AG09319 (cell line): ENCODE measurements around the gene XYLT1.

ENCODE experiments used
- DNase-seq: peaks from one replicate; pipeline ENCODE4 v3.0.0-alpha.2; 2010; ENCODE audit warnings: low read depth; ENCODE audit errors: extremely low read depth
- TF ChIP-seq, protein P1 (sequence below): IDR thresholded peaks from 2 replicates; pipeline ENCODE4 v1.5.1; 2011; ENCODE audit warnings: low read depth, mild to moderate bottlenecking, inconsistent platforms, low read length, moderate library complexity

XYLT1 gene

DNA sequence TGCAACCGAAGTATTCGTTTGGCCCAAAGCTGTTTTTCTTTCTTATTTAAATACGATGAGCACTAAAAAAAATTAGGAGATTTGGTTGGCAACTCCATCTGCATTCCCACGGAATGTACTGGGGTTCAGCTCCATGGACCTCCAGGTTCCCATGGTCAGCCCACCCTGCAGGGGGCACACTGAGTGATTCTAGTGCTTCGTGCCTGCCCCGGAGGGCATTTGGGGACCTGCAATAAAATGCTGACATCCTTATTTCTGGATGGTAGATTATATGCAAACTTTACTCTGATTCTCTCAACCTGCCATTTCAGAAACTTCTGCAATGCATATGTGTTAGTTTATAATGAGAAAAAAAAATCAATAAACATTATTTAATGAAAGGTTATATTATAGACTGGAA is 339.4 kb downstream of the XYLT1 start:
- TF ChIP-seq, protein P1, sequence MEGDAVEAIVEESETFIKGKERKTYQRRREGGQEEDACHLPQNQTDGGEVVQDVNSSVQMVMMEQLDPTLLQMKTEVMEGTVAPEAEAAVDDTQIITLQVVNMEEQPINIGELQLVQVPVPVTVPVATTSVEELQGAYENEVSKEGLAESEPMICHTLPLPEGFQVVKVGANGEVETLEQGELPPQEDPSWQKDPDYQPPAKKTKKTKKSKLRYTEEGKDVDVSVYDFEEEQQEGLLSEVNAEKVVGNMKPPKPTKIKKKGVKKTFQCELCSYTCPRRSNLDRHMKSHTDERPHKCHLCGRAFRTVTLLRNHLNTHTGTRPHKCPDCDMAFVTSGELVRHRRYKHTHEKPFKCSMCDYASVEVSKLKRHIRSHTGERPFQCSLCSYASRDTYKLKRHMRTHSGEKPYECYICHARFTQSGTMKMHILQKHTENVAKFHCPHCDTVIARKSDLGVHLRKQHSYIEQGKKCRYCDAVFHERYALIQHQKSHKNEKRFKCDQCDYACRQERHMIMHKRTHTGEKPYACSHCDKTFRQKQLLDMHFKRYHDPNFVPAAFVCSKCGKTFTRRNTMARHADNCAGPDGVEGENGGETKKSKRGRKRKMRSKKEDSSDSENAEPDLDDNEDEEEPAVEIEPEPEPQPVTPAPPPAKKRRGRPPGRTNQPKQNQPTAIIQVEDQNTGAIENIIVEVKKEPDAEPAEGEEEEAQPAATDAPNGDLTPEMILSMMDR: peak; percentile 4; the same call in 1 of the 2 replicates
- no peak for DNase-seq

DNA sequence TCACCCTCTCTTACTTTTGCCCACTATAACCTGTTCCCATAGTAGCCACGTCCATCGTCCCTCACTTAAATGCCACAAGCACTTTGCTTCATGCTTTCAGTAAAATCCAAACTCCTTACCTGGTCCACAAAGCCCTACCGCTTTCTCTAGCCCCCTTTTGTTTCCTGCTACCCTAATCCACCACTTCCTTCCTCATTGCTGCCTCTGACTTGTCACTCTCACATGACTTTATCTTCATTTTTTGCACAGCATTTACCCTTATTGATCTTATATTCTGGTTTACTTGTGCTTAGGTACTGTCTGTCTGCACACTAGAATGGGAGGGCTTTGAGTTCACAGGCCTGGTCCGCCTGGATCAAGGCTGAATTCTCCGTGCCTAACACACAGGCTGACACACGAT is 340.0 kb downstream of the XYLT1 start:
- TF ChIP-seq, protein P1: no peak
- DNase-seq: no peak

DNA sequence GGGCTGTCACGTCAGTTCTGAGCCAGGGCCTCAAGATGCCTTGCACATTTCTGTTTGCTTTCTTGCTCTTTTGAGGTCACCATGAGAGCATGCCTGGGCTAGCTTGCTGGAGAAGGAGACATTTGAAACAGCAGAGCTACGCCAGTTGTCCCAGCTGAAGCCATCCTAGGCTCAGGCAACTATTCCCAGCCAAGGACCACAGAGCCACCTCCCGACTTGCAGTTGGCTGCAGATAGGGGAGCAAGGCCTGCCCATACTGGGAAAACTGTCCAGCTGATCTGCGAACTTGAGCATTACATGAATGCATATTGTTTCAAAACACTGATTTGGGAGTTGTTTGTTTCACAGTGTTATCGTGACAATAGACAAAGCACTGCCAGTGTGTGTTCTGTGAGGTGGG is 340.8 kb downstream of the XYLT1 start:
- no peak for DNase-seq
- TF ChIP-seq, protein P1: no peak

DNA sequence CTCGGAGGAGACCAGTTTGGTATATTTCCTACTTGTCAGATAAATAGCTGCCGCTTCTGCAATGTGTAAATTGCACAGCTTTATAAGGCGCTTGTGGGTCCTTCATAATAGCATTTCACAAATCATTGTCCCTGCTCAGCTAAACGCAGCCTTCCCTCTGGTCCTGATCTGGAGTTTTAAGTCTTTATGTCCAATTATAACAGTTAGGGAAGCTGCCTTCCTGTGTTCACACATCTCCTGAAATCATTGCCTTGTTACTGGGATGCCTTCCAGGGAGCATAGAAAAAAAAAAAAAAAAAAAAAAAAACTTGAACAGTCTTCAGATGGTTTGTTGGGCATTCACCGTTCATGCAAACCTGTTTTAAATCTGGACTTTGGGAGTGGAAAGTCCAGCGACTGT is 342.0 kb downstream of the XYLT1 start:
- no peak for DNase-seq
- TF ChIP-seq, protein P1: no peak

DNA sequence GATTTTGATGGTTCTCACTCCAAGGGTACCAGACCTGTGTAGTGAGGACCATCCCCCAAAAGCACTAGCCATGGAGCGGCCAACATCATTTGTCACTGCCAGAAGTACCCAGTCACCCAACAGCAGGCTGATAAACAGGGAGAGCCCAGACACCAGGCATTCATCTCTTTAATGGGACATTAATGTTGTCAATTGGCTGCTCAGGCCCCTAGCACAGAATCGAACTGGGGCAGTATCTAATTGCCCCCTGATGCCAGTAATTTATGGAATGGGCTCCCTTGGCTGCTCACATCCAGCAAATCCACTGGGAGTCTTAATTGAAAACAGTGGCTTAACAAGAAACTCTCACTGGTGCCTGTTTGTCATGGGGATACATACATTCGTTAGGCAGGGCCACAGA is 344.6 kb downstream of the XYLT1 start:
- TF ChIP-seq, protein P1: no peak
- no peak for DNase-seq

DNA sequence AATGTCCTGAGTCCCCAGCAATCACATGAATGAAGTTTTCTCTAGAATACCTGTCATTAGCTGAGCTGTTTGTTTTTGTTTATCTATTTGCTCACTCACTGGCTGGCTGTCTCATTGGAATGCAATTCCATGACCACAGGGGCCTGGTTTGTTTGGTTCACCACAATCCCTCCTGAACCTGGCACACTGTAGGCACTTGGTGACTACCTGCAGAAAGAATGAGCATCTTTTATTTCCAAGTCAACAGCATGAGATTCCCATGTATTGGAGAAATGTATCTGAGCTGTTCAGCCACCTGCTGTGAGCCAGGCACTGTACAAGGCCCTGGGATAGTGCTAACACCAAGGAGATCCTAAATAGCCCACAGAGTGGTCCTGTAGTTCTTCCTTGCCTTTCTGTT is 345.1 kb downstream of the XYLT1 start:
- DNase-seq: no peak
- TF ChIP-seq, protein P1: no peak

DNA sequence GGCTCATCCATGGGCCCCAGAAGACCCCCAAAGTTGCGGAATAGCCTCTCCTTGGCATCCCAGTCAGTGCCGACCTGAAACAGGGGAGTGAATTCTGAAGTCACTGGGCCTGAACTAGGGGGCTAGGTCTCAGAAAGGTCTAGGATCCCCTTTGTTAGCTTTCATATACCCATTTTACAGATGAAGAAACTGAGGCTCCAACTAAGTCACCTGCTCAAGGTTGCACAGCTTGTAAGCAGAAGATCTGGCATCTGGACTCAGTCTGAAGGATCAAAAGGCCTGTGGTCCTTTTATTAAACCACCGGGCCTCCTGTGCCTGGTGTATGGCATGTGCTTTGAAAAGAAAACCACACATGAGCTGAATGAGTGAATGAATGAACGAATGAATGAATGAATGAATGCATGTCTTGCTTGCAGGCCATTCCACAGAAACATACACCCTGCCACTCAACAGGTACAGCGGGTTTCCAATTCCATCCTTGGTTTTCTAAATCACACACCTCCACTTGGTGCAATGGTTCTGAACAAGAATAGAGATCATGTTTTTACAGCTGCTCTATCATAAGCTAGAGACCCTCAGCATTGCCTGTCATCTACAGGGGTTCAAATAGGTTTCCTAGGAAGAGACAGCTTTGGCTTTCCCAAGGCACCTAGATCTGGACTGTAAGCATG is 352.7 kb downstream of the XYLT1 start:
- TF ChIP-seq, protein P1: no peak
- DNase-seq: no peak
